Activated naive CD8-positive, alpha-beta T cell treated with anti-CD3 and anti-CD28 coated beads, Interleukin-2, amount 10 ng/mL, durations not matched to agents 7 days and 5 days (primary cell): ENCODE measurements around the gene ENO2. TPM values are rescaled to one million over a fixed set of nuclear protein-coding genes. Genes with fewer than 3 reads are reported as not detected.

Experiments used
- ATAC-seq: fragments of 150-1000 bp; cut with Tn5 transposase; one replicate; pipeline ENCODE4 v1.10.0; 2021; ENCODE audit warnings: low read depth, moderate library complexity
- POLR2A ChIA-PET: fragments of 350-600 bp; sonication (Branson Sonifier 250); formaldehyde crosslinking; loops from one replicate; lab custom pipeline; 2021; ENCODE audit warnings: antibody characterized with exemption; lab: Charles Lee
- DNase-seq: peaks from one replicate; pipeline ENCODE4 v3.0.0; 2021
- H3K27ac Mint-ChIP-seq: one replicate; pipeline ENCODE4 v1.8.0; 2022; ENCODE audit warnings: mild to moderate bottlenecking, mixed read lengths
- H3K27me3 Mint-ChIP-seq: one replicate; pipeline ENCODE4 v1.8.0; 2022; ENCODE audit warnings: mild to moderate bottlenecking, moderate library complexity, mixed read lengths
- H3K36me3 Mint-ChIP-seq: one replicate; pipeline ENCODE4 v1.8.0; 2021; ENCODE audit warnings: mild to moderate bottlenecking, mixed read lengths
- H3K4me1 Mint-ChIP-seq: one replicate; pipeline ENCODE4 v1.8.0; 2021; ENCODE audit warnings: mixed read lengths
- H3K4me3 Mint-ChIP-seq: one replicate; pipeline ENCODE4 v1.8.0; 2022; ENCODE audit warnings: mild to moderate bottlenecking, moderate library complexity, mixed read lengths
- H3K9me3 Mint-ChIP-seq: one replicate; pipeline ENCODE4 v1.8.0; 2021; ENCODE audit warnings: mixed read lengths
- total RNA-seq, 2 experiments: library from RNA; stranded (reverse); gene quantifications; one replicate each; pipeline ENCODE4 v1.2.3, GENCODE V29; 2021

The ENO2 gene
- total RNA-seq, 2 experiments from 2014 or later = 231 to 242 TPM

DNA sequence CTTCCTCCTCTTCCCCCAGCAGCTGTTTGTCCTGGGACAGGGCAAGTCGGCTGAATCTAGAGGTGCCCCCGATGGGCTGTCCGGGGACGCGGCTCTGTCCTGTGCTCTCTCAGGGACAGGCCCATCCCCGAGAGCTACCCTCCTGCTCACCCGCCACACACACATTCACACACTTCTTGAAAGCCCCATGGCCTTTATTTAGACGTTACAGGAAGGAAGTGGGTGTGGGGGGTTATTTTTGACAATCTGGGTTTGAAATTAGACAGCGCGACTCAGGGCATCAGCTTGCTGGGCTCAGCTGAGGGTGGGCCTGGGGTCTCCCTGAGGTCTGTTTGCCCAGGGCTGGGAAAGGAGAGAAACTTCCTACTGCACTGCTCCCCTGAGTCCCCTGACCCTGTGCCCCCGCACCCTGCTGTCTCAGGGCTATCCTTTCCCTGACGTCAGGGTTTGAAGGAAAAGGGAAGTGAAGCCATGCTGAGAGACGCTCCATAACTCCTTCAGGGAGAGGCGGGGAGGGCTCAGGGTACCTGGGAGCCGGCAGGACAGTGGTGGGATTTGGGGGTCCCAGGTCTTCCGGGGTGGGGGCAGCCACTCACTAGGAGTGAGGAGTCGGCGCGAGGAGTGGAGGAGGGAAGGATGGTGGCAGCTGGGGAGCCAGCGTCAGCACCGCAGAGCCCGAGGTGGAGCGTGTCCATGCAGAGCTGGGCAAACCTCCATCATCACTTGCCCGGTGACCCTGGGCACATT lies 44.9 kb downstream of the ENO2 start:
- no peaks in the 10 kb centered on the region for H3K27me3 Mint-ChIP-seq
- peaks cover 47% of the 10 kb centered on the region for H3K36me3 Mint-ChIP-seq
- DNase-seq = peak; percentile 66
- peak overlapping the region; percentile 100 for H3K27ac Mint-ChIP-seq
- H3K9me3 Mint-ChIP-seq = no peaks in the 10 kb centered on the region
- H3K4me3 Mint-ChIP-seq = peak overlapping the region; percentile 89
- POLR2A ChIA-PET = interaction anchor here (0.6 to 13.5 kb wide), 13 partner anchors 9 to 149 kb away, joined by 3 to 1055 read pairs (median 8); partner anchors contain the start of genes C12orf57, C1RL, CDCA3 and EMG1
- H3K4me1 Mint-ChIP-seq = peaks cover 68% of the 10 kb centered on the region
- peak; percentile 57 for ATAC-seq

DNA sequence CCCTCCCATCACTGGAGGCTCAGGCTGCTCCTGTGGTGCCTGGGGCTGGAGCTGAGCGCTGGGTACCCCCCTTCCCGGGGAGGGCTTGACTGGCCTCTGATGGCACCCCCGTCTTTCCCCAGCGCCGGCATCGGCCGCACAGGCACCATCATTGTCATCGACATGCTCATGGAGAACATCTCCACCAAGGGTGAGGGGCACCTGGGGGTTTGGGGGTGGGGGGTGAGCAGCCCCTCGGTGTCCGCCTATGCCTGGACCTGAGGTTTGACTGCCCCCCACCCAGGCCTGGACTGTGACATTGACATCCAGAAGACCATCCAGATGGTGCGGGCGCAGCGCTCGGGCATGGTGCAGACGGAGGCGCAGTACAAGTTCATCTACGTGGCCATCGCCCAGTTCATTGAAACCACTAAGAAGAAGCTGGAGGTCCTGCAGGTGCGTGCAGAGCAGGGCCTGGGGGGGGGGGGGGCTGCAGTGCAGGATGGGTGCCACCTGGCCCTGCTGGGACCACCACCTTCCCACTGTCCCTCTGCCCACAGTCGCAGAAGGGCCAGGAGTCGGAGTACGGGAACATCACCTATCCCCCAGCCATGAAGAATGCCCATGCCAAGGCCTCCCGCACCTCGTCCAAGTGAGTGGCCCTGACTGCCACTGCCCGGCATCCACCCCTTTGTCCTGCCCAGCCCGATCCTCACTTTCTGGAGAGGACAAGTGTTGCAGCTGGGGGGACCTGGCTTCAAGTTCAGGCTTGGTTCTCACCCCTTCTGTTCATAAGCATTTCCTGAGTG lies 45.6 kb downstream of the ENO2 start:
- H3K4me3 Mint-ChIP-seq = peak overlapping the region; percentile 89
- peaks cover 44% of the 10 kb centered on the region for H3K36me3 Mint-ChIP-seq
- POLR2A ChIA-PET = interaction anchor here (0.6 to 13.5 kb wide), 15 partner anchors 8 to 149 kb away, joined by 3 to 1055 read pairs (median 6); partner anchors contain the start of genes C12orf57, C1RL, EMG1 and ENO2
- no peak for DNase-seq
- H3K27ac Mint-ChIP-seq = peak overlapping the region; percentile 100
- no peaks in the 10 kb centered on the region for H3K9me3 Mint-ChIP-seq
- no peak for ATAC-seq
- no peaks in the 10 kb centered on the region for H3K27me3 Mint-ChIP-seq
- H3K4me1 Mint-ChIP-seq = peaks cover 66% of the 10 kb centered on the region

DNA sequence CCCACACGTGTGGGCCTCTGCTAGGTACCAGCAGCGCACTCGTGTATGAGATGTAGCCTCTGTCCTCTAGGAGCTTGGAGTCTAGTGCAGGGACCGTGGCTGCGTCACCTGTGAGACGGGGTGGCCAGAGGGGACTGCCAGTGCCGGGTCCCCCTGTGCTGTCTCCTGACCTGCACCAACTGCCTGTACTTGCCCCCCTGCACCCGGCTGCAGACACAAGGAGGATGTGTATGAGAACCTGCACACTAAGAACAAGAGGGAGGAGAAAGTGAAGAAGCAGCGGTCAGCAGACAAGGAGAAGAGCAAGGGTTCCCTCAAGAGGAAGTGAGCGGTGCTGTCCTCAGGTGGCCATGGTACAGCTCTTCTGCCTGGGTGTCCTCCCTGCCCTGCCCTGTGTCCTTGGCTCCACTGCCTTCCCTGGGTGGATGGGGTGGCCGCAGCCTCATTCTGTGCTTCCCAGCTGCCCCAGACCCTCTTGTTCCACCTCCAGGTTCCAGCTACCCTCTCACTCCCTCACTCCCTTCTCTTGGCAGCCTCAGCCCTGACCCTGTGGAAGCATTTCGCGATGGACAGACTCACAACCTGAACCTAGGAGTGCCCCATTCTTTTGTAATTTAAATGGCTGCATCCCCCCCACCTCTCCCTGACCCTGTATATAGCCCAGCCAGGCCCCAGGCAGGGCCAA lies 46.4 kb downstream of the ENO2 start:
- Mint-ChIP-seq H3K27ac (peak overlapping the region; percentile 96), H3K4me1 (peaks cover 63% of the 10 kb centered on the region), H3K9me3 (no peaks in the 10 kb centered on the region), H3K27me3 (no peaks in the 10 kb centered on the region), H3K4me3 (peak overlapping the region; percentile 89), H3K36me3 (peaks cover 41% of the 10 kb centered on the region)
- DNase-seq (peak; percentile 55), ATAC-seq (peak; percentile 12)
- POLR2A ChIA-PET = interaction anchor here (0.9 to 13.5 kb wide), 9 partner anchors 17 to 237 kb away, joined by 3 to 1055 read pairs (median 6); partner anchors contain the start of genes C12orf57, COPS7A, LPCAT3 and PTPN6

DNA sequence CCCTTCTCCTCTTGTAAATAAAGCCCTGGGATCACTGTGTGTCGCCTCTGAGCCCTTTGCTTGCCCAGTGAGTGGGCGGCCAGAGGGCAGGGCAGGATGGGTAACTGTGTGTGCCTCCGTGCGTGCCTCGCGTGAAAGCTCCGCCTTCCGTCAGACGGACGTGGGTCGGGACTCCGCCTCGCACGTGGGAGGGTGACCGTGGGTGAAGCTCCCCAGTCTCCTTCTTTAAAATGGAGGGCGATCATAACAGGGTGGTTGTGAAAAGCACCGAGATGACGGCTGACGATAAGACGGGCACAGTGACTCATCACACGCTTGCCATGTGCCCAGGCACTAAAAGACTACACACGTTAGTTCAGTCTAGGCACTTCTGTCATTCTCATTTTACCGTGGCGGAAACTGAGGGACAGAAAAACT lies 46.9 kb downstream of the ENO2 start:
- Mint-ChIP-seq H3K4me1 (peaks cover 59% of the 10 kb centered on the region), H3K4me3 (peak overlapping the region; percentile 89), H3K9me3 (no peaks in the 10 kb centered on the region), H3K36me3 (peaks cover 38% of the 10 kb centered on the region), H3K27me3 (no peaks in the 10 kb centered on the region), H3K27ac (peak overlapping the region; percentile 96)
- POLR2A ChIA-PET = interaction anchor here (0.7 to 13.5 kb wide), 8 partner anchors 17 to 237 kb away, joined by 3 to 1055 read pairs (median 6); partner anchors contain the start of genes C12orf57, COPS7A, LPCAT3 and PTPN6
- DNase-seq (peak; percentile 72), ATAC-seq (peak; percentile 32)

DNA sequence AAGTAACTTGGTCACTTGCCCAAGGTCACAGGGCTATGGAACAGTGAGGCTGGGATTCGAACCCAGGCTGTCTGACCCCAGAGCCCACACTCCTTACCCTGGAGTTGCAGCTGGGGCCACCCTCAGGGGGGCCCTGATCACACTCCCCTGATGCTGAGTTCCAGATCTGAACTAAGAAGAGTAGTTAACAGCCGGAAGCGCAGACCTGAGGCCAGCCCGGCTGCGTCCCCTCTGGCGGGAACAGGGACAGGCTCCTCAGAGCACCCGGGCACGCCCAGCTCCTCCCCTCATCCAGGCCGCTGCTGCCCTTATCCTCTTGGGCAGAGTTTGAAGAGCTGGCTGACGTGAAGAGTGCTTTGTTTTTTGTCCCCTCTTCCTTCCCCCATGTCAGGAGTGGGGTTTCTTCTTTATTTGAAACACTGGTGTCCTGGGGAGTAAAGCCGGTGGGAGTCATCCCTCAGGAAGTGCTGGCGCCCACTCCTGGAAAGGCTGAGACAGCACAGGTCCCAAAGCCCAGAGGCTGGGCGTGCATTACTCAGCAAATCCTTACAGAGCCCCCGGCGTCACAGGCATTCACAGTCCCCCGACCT lies 47.4 kb downstream of the ENO2 start:
- H3K9me3 Mint-ChIP-seq = no peaks in the 10 kb centered on the region
- no peaks in the 10 kb centered on the region for H3K27me3 Mint-ChIP-seq
- H3K4me1 Mint-ChIP-seq = peaks cover 57% of the 10 kb centered on the region
- peak overlapping the region; percentile 89 for H3K4me3 Mint-ChIP-seq
- POLR2A ChIA-PET = interaction anchor here (0.7 to 13.5 kb wide), 8 partner anchors 18 to 238 kb away, joined by 3 to 1055 read pairs (median 6); partner anchors contain the start of genes C12orf57, COPS7A, LPCAT3 and PTPN6
- peak; percentile 62 for DNase-seq
- peak; percentile 10 for ATAC-seq
- peaks cover 34% of the 10 kb centered on the region for H3K36me3 Mint-ChIP-seq
- H3K27ac Mint-ChIP-seq = peak overlapping the region; percentile 96

DNA sequence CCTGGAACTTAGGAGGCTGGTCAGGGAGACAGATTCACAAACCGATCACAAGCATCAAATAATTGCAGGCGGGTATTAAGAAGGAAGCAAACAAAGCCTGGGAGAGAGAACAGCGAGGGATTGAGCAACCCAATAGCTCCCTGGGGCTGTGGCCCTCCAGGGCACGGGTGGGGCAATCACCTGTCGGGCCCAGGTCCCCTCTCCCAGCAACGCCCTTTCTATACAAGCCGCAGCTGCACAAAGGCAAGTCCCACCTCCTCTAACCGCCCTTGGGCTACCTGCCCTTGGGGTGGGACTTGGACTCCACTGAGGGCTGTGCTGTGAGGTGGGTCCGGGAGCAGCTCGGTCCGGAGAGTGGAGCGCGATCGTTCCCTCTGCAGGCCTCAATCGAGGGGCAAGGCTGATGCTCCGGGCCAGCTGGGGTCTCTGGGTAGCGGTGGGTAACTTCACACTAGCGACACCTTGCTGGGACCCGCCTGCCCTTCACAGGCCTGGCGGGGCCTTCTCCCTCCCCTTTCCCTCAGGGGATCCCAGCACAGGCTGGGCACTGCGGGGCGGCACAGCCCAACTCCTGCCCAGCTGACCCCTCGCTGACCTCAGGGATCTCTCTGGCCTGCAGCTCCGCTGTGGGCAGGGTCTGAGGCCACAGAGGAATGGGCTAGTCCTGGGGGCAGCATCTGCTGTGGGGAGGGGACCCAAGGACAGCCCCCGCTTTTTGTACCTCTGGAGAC lies 48.1 kb downstream of the ENO2 start:
- H3K36me3 Mint-ChIP-seq = peaks cover 32% of the 10 kb centered on the region
- ATAC-seq = no peak
- no peaks in the 10 kb centered on the region for H3K9me3 Mint-ChIP-seq

DNA sequence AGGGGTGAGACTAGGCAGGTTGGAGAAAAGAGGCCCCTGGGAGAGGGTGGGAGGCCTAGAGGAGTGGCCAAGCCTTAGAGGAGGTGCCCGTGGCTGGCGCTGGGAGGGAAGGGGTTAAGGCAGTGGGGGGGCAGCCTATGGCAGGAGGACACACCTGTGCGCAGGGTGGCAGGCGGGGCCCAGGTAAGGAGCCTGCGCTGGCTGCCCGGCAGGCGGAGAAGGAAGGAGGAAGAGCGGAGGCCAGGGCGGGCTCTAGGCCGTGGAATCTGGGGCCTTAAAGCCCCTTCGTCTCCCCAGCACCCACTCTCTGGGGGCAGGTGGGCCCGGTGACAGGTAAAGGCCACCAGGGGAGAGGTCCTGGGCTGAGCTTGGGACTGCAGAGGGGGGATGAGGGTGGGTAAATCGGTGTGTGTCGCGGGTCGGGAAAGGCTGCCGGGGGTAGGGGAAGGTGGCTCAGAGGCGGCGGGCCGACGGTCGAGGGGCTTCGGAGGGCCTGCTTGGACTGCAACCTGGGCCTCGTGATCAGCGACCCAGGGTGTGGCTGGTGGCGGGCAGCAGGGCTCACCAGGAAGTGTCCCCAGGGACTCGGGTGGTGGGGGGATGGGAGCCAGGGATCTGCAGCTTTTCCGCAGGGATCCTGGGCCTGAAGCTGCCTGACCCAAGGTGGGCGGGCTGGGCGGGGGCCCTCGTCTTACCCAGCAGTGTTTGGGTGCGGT lies 48.8 kb downstream of the ENO2 start:
- no peaks in the 10 kb centered on the region for H3K27me3 Mint-ChIP-seq
- POLR2A ChIA-PET = interaction anchor here (0.6 to 13.5 kb wide), 5 partner anchors 19 to 87 kb away, joined by 3 to 1055 read pairs (median 3); partner anchors contain the start of genes C12orf57, LPCAT3, PTPN6 and RNU7-1
- H3K27ac Mint-ChIP-seq = peak overlapping the region; percentile 96
- H3K4me1 Mint-ChIP-seq = peaks cover 50% of the 10 kb centered on the region
- DNase-seq (peak; percentile 36), ATAC-seq (no peak)
- H3K4me3 Mint-ChIP-seq = no peak overlapping the region
- peaks cover 27% of the 10 kb centered on the region for H3K36me3 Mint-ChIP-seq
- no peaks in the 10 kb centered on the region for H3K9me3 Mint-ChIP-seq

More for the DNA sequence above, 48.1 kb downstream of the ENO2 start:
- Mint-ChIP-seq H3K4me1 (peaks cover 51% of the 10 kb centered on the region), H3K4me3 (peak overlapping the region; percentile 89), H3K27me3 (no peaks in the 10 kb centered on the region), H3K27ac (peak overlapping the region; percentile 96)
- POLR2A ChIA-PET = interaction anchor here (1.1 to 13.5 kb wide), 3 partner anchors 18 to 71 kb away, joined by 3 to 1055 read pairs (median 4); partner anchors contain the start of genes C12orf57, PTPN6 and RNU7-1
- DNase-seq = peak; percentile 45

DNA sequence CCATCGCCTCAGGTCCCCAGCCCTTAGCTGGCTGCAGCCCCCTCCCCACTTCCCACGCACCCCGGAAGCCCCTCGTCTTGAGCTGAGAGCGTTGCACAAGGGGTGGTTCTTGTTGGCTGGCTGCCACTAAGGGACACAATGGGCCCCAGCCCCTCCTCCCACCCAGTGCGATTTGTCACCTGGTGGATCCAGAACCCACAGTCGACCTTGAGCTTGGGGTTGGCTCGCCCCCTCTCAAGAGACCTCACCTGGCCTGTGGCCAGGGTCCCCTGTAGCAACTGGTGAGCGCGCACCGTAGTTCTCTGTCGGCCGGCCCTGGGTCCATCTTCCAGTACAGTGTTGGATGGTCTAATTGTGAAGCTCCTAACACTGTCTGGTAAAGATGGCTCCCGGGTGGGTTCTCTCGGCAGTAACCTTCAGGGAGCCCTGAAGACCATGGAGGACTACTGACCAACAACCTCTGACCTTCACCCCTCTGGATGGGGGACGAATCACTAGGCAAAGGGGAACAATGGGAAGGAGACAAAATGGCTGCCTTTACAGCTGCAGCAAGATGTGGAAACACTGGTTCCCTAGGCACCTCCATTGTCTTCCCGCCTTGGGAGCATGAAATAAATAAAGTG lies 49.5 kb downstream of the ENO2 start:
- H3K27me3 Mint-ChIP-seq = no peaks in the 10 kb centered on the region
- H3K27ac Mint-ChIP-seq = peak overlapping the region; percentile 45
- no peak for ATAC-seq
- H3K4me3 Mint-ChIP-seq = no peak overlapping the region
- peaks cover 22% of the 10 kb centered on the region for H3K36me3 Mint-ChIP-seq
- no peaks in the 10 kb centered on the region for H3K9me3 Mint-ChIP-seq
- POLR2A ChIA-PET = interaction anchor here (0.6 to 13.5 kb wide), 5 partner anchors 20 to 88 kb away, joined by 3 to 1055 read pairs (median 3); partner anchors contain the start of genes C12orf57, LPCAT3, PTPN6 and RNU7-1
- DNase-seq = peak; percentile 32
- peaks cover 47% of the 10 kb centered on the region for H3K4me1 Mint-ChIP-seq

DNA sequence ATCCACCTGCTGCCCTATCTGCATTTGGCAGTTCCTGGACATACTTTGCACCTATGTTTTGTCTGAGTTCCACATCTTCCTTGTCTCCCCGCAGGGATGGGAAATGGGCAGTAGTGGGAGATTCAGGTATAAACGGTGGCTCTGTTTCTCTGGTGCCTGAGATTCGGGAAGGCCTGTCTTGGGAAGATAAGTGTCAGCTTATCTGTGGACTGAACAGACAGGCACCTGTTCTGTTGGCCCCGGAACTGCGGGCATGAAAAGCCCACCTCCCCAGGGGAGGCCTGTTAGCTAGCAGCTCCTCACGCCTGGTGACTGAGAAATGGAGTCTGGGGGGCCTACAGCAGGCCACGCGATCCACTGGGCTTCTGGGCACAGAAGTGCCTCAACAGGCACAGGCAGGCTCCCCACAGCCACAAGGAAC lies 50.2 kb downstream of the ENO2 start:
- POLR2A ChIA-PET = interaction anchor here (1.0 to 13.5 kb wide), 5 partner anchors 20 to 143 kb away, joined by 3 to 1055 read pairs (median 6); partner anchors contain the start of genes C12orf57, LPCAT3, PTPN6 and RNU7-1
- Mint-ChIP-seq H3K27me3 (no peaks in the 10 kb centered on the region), H3K27ac (peak overlapping the region; percentile 51), H3K9me3 (no peaks in the 10 kb centered on the region), H3K4me3 (no peak overlapping the region), H3K4me1 (peaks cover 46% of the 10 kb centered on the region), H3K36me3 (peaks cover 21% of the 10 kb centered on the region)
- ATAC-seq (peak; percentile 3), DNase-seq (peak; percentile 32)

DNA sequence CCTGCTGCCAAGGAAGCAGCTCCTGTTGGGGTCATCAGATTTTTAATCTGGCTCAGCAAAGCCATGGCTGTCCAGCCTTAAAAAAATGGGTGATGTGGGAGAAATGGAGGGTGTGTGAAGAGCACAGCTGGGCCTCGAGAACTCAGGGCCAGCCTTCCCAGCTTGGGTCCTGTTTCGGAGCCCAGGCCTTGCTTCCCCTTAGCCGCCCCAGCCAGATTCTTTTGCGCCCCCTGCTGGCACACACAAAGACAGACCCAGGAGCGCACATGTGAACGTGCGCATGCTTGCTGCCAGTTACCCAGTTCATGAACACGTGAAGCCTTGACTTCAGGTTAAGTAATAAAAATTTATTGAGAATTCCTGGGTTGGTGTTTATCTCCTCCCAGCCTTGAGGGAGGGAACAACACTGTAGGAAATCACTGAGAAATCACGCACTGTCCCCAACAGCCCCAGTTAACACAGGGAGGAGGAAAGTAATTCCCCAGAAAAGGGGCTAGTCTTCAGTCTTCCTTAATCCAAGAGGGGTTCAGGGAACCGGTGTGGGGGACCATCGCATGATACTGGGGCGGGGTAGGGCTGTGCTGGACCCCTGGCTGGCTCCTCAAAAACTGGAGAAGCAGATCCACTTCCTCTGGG lies 50.8 kb downstream of the ENO2 start:
- ATAC-seq = peak; percentile 61
- Mint-ChIP-seq H3K4me3 (no peak overlapping the region), H3K4me1 (peaks cover 46% of the 10 kb centered on the region), H3K27me3 (no peaks in the 10 kb centered on the region), H3K27ac (peak overlapping the region; percentile 51), H3K9me3 (no peaks in the 10 kb centered on the region), H3K36me3 (peaks cover 21% of the 10 kb centered on the region)
- POLR2A ChIA-PET = interaction anchor here (1.0 to 13.5 kb wide), 4 partner anchors 21 to 143 kb away, joined by 3 to 1055 read pairs (median 6); partner anchors contain the start of genes C12orf57, PTPN6 and RNU7-1
- peak; percentile 85 for DNase-seq
